Activated T-helper 17 cell treated with anti-CD3 and anti-CD28 coated beads, Interleukin-2, amount 50 U/mL, for 72 hours (primary cell): ENCODE measurements around the gene S100Z. TPM values are rescaled to one million over a fixed set of nuclear protein-coding genes. Genes with fewer than 3 reads are reported as not detected.
"Not testable (repeated sequence)": the region's sequence is repeated elsewhere in the genome, so short reads cannot be mapped to it uniquely, and the experiment has no call there.

Experiments
- ATAC-seq: fragments of 150-1000 bp; cut with Tn5 transposase; replicated peaks from 2 replicates; pipeline ENCODE4 v1.10.0; 2021; ENCODE audit warnings: mild to moderate bottlenecking, moderate library complexity
- H3K27ac Mint-ChIP-seq: one replicate; pipeline ENCODE4 v1.8.0; 2022; ENCODE audit warnings: mixed read lengths
- H3K27me3 Mint-ChIP-seq: one replicate; pipeline ENCODE4 v1.8.0; 2022; ENCODE audit warnings: mixed read lengths
- H3K36me3 Mint-ChIP-seq: one replicate; pipeline ENCODE4 v1.8.0; 2022; ENCODE audit warnings: low read depth, mild to moderate bottlenecking, mixed read lengths
- H3K4me1 Mint-ChIP-seq: one replicate; pipeline ENCODE4 v1.8.0; 2022; ENCODE audit warnings: mixed read lengths
- H3K4me3 Mint-ChIP-seq: one replicate; pipeline ENCODE4 v1.8.0; 2022; ENCODE audit warnings: mild to moderate bottlenecking, mixed read lengths
- H3K9me3 Mint-ChIP-seq: one replicate; pipeline ENCODE4 v1.8.0; 2022; ENCODE audit warnings: mixed read lengths
- total RNA-seq, 2 donors: library from RNA; stranded (reverse); gene quantifications; one replicate each; pipeline ENCODE4 v1.2.3, GENCODE V29; 2022

Gene S100Z
- total RNA-seq, 2 donors from 2014 or later: 5.2 to 7.5 TPM

DNA sequence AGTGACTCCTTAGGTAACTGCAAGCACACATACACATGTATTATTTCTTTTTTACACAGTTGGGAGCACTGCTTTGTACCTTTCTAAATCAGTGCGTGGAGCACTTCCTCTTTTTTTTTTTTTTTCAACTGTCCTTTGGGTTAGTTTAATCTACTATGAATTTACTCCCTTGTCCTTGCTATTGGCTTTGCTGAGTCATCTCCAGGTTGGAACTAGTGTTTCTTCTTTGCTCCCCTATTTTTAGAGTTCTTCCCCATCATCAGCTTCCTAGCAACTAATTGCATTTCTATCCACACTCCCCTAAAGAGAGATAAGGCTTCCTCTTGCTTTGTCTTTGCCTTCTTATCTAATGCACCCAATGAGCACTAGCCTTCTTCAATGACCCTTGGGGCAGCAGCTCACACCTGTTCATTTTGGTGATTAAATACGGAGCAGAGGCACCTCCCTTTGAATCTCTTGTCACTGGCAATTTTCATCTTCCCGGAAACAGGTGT, 24.3 kb downstream of the S100Z start:
- H3K27me3 Mint-ChIP-seq: no peaks in the 10 kb centered on the region
- H3K27ac Mint-ChIP-seq: no peak overlapping the region
- no peak for ATAC-seq
- no peaks in the 10 kb centered on the region for H3K36me3 Mint-ChIP-seq
- no peaks in the 10 kb centered on the region for H3K4me1 Mint-ChIP-seq
- no peaks in the 10 kb centered on the region for H3K9me3 Mint-ChIP-seq
- no peak overlapping the region for H3K4me3 Mint-ChIP-seq

DNA sequence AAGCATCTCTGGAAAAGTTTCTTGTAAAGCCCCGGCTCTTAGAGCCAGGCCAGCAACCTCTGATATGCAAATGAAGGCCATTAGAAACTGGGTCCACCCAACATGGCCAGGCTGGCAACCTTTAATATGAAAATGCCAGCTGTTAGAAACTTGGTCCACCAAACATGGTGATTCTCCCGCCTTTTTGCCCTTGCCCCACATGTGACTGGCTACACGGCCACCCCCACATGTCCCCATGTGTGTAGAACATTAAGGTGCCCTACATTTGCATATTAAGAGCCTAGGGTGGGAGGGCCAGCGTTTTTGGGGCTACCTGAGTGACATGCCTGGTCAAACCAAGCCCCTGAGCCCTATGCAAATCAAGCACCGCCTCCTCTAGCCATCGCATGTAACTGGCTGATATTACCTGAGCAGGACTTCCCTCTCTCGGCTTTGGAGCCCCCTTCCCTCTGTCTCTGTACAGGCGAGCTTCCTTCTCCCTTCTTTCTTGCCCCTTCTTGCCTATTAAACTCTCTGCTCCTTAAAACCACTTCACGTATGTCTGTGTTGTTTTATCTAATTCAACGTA, 39.0 kb downstream of the S100Z start:
- no peaks in the 10 kb centered on the region for H3K4me1 Mint-ChIP-seq
- peaks cover 7% of the 10 kb centered on the region for H3K27me3 Mint-ChIP-seq
- H3K36me3 Mint-ChIP-seq: no peaks in the 10 kb centered on the region

DNA sequence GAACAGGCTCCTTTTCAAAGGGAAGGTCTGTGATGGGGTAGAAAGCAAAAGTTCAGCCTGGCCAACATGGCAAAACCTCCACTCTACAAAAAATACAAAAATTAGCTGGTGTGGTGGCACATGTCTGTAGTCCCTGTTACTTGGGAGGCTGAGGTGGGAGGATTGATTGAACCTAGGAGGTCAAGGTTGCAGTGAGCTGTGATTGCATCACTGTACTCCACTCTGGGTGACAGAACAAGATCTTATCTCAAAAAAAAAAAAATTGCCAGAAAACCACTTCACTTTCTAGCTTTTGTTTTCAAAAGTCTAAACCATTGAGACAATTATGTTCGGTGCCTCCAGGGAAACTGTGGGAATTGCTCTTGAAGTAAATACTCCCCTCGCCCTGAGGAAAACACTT, 43.5 kb downstream of the S100Z start:
- H3K27me3 Mint-ChIP-seq: peaks cover 7% of the 10 kb centered on the region
- no peaks in the 10 kb centered on the region for H3K36me3 Mint-ChIP-seq
- no peak overlapping the region for H3K4me3 Mint-ChIP-seq
- H3K9me3 Mint-ChIP-seq: peaks cover 8% of the 10 kb centered on the region
- ATAC-seq: no peak
- no peak overlapping the region for H3K27ac Mint-ChIP-seq
- H3K4me1 Mint-ChIP-seq: no peaks in the 10 kb centered on the region

More for the DNA sequence above, 39.0 kb downstream of the S100Z start:
- Mint-ChIP-seq H3K27ac (no peak overlapping the region), H3K9me3 (no peaks in the 10 kb centered on the region), H3K4me3 (no peak overlapping the region)
- ATAC-seq: no peak

DNA sequence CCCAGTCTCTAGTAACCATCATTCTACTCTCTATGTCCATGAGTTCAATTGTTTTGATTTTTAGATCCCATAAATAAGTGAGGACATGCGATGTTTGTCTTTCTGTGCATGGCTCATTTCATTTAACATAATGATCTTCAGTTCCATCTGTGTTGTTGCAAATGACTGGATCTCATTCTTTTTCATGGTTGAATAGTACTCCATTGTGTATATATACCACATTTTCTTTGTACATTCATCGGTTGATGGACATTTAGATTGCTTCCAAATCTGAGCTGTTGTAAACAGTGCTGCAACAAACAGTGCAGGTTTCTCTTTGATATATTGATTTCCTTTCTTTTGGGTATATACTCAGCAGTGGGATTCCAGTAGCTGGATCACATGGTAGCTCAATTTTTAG, 46.4 kb downstream of the S100Z start:
- Mint-ChIP-seq H3K4me3 (no peak overlapping the region), H3K9me3 (peaks cover 23% of the 10 kb centered on the region), H3K36me3 (peaks cover 6% of the 10 kb centered on the region), H3K4me1 (no peaks in the 10 kb centered on the region), H3K27ac (no peak overlapping the region), H3K27me3 (peaks cover 10% of the 10 kb centered on the region)
- ATAC-seq: no peak

DNA sequence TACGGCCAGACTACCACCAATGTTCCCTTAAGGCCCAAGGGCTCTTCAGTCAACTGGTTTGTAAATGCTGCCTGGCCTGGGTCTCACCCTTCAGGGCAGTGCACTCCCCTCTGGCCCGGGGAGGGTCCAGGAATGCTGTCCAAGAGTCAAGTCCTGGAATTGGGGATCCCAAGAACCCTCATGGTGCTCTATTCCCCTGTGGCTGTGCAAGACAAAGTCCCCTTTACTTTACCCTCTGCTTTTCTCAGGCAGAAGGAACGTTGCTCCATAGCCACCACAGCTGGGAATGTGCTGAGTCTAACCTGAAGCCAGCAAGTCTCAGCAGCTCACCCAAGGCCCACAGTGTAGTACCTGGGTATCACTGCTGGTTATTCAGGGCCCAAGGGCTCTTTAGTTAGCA, 51.7 kb downstream of the S100Z start:
- Mint-ChIP-seq H3K4me3 (no peak overlapping the region), H3K9me3 (peaks cover 18% of the 10 kb centered on the region), H3K27me3 (peaks cover 4% of the 10 kb centered on the region), H3K27ac (no peak overlapping the region), H3K36me3 (peaks cover 6% of the 10 kb centered on the region), H3K4me1 (no peaks in the 10 kb centered on the region)
- ATAC-seq: no peak

DNA sequence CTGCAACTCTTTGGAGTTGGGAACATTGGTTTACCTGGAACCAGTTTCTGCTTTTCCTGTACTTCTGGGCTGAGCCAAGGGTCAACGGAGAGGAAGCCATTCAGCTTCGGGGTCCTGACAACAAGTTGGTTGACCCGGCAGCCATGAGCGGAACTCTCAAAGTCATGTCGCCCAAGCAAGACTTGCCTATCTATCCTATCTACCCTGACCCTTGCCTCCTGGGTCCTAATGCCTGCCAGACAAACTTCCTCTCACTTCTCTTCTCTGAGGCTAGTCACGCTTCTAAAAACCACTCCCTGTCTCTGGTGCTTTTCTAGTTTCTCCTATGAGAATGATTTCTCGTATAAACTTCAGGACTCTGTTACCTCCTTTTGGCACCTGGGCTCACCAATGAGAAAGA, 58.4 kb downstream of the S100Z start:
- no peaks in the 10 kb centered on the region for H3K4me1 Mint-ChIP-seq
- no peaks in the 10 kb centered on the region for H3K9me3 Mint-ChIP-seq
- no peak overlapping the region for H3K4me3 Mint-ChIP-seq
- H3K27ac Mint-ChIP-seq: no peak overlapping the region
- H3K27me3 Mint-ChIP-seq: peaks cover 4% of the 10 kb centered on the region
- H3K36me3 Mint-ChIP-seq: no peaks in the 10 kb centered on the region
- ATAC-seq: no peak

DNA sequence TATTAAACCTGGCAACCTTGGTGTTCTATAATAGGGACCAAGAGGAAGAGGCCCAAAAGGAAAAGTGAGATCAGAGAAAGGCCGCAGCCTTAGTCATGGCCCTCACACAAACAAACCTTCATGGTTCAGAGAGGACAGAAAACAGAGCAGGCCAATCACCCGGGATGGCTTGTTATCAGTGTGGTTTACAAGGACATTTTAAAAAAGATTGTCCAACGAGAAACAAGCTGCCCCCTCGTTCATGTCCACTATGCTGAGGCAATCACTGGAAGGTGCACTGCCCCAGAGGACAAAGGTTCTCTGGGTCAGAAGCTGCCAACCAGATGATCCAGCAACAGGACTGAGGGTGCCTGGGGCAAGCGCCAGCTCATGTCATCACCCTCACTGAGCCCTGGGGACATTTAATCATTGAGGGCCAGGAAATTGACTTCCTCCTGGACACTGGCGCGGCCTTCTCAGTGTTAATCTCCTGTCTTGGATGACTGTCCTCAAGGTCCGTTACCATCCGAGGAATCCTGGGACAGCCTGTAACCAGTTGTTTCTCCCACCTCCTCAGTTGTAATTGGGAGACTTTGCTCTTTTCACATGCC, 60.6 kb downstream of the S100Z start:
- not testable (repeated sequence) for H3K4me1 Mint-ChIP-seq, H3K27me3 Mint-ChIP-seq, H3K27ac Mint-ChIP-seq, H3K4me3 Mint-ChIP-seq, ATAC-seq, H3K9me3 Mint-ChIP-seq, H3K36me3 Mint-ChIP-seq

DNA sequence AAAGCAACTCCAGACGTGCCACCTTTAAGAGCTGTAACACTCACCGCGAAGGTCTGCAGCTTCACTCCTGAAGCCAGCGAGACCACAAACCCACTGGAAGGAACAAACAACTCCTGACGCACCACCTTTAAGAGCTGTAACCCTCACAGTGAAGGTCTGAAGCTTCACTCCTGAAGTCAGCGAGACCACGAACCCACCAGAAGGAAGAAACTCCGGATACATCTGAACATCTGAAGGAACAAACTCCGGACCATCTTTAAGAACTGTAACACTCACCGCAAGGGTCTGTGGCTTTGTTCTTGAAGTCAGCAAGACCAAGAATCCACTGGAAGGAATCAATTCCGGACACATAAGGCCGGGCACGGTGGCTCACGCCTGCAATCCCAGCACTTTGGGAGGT, 64.9 kb downstream of the S100Z start:
- H3K4me3 Mint-ChIP-seq, H3K27ac Mint-ChIP-seq, H3K4me1 Mint-ChIP-seq, H3K36me3 Mint-ChIP-seq, ATAC-seq, H3K27me3 Mint-ChIP-seq, H3K9me3 Mint-ChIP-seq: not testable (repeated sequence)

DNA sequence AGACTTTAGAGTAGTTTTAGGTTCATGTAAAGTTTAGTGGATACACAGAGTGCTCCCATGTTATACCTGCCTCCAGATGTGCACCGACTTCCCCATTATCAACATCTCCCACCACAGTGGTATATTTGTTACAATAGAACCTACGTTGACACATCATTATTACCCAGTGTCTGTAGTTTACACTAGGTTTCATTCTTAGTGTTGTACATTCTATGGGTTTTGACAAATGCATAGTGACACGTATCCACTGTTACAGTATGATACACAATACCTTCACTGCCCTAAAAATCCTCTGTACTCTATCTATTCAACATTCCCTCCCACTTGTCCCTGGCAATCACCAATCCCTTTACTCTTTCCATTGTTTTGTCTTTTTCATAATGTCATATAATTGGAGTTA, 68.7 kb downstream of the S100Z start:
- Mint-ChIP-seq H3K9me3 (peaks cover 3% of the 10 kb centered on the region), H3K27me3 (no peaks in the 10 kb centered on the region), H3K4me1 (no peaks in the 10 kb centered on the region), H3K4me3 (no peak overlapping the region), H3K36me3 (no peaks in the 10 kb centered on the region), H3K27ac (no peak overlapping the region)
- ATAC-seq: peak; percentile 66

DNA sequence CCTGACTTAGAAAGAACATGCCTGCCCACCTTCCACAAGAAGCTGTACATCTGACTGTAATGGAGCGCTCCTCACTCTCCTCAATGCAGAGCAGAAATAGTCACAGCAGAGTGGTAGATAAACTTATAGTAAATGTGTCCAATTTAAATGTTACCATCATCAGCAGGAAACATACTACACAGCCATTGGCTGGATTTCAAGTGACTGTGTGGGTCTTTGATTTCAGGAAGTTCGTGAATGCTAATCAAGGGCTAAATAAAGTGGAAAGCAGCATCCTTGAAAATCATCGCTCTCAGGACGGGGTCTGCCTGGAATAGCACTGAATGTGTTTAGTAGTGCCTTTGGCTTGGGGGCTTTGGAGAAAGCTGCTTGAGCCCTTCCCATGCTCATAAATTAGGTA, 70.7 kb downstream of the S100Z start:
- no peak overlapping the region for H3K4me3 Mint-ChIP-seq
- H3K27ac Mint-ChIP-seq: no peak overlapping the region
- H3K36me3 Mint-ChIP-seq: no peaks in the 10 kb centered on the region
- no peaks in the 10 kb centered on the region for H3K4me1 Mint-ChIP-seq
- no peaks in the 10 kb centered on the region for H3K9me3 Mint-ChIP-seq
- no peaks in the 10 kb centered on the region for H3K27me3 Mint-ChIP-seq
- no peak for ATAC-seq

DNA sequence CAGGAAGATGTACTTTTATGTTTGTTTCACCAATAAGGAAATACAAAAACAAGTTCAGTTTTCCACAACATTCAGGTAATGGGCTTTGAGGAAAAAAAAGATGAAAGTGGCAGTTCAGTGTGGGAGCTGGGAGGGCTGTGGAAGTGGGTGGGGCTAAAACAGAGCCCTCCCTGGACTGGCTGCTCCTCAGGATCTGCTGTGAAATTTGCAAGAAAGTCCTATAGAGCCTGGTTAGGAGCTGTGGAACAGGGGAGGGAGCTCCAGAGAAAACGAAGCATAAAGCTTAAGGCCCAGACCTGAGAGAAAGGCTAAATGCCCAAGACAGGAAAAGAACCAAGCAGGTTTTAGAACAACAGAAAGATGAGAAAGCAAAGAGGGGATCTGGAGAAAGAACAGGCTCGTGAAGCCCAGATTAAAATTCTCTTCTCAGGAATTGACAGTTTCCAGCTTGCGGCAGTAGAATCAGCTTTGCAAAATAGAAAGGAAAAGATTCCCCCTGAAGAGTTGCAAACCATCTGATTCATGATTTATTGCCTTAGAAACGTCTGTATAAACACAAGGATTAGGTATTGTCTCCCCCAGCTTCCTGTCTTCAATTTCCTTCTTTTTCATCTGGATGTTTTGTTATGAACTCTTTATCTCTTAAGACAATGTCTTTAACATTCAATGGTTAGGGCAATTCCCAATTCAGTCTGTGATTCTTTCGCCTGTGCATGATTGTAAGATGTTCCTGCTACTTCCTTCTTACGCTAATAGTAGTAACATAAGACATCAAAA, 76.7 kb downstream of the S100Z start:
- Mint-ChIP-seq H3K27ac (no peak overlapping the region), H3K36me3 (no peaks in the 10 kb centered on the region), H3K9me3 (no peaks in the 10 kb centered on the region), H3K4me3 (no peak overlapping the region), H3K27me3 (peaks cover 3% of the 10 kb centered on the region), H3K4me1 (no peaks in the 10 kb centered on the region)
- no peak for ATAC-seq

DNA sequence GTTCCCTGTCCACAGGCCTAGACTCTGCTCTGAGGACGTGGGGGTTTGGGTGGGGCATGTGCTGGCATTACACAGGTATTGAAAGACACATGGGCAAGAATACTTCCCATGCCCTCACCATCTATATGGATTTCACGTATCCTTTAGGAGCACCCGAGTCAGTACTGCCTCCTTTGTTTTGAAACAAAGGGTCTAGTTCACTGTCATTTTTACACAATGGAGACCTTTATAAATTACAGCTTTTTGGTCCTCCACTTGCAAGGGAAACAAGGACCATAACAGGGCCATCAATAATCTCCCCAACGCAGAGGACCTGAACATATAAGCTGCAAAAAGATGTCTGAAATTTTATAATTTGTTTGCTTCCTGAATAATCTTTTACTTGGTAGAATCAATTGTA, 78.1 kb downstream of the S100Z start:
- Mint-ChIP-seq H3K36me3 (no peaks in the 10 kb centered on the region), H3K9me3 (no peaks in the 10 kb centered on the region), H3K27ac (no peak overlapping the region), H3K4me3 (no peak overlapping the region), H3K27me3 (peaks cover 5% of the 10 kb centered on the region), H3K4me1 (no peaks in the 10 kb centered on the region)
- ATAC-seq: no peak

DNA sequence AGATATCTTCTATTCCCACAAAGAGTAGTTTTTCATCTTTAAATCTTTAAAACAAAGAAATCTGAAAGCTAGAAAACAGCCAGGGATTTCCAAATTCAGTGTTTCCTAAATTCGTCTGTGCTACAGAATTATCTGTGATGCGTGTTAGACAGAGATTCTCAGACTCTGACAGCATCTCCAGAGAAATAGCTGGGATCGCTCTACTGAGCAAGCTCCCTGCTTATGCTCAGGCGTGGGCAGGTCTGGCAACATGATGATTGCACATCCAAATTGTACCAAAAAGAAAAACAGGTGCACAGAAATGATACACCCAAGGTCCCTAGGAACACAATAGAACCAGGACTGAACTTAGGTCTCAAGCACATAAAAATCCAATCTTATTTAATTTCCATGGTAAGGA, 80.3 kb downstream of the S100Z start:
- H3K9me3 Mint-ChIP-seq: no peaks in the 10 kb centered on the region
- H3K4me3 Mint-ChIP-seq: no peak overlapping the region
- ATAC-seq: no peak
- H3K36me3 Mint-ChIP-seq: no peaks in the 10 kb centered on the region
- H3K27ac Mint-ChIP-seq: no peak overlapping the region
- H3K4me1 Mint-ChIP-seq: no peaks in the 10 kb centered on the region
- peaks cover 11% of the 10 kb centered on the region for H3K27me3 Mint-ChIP-seq

DNA sequence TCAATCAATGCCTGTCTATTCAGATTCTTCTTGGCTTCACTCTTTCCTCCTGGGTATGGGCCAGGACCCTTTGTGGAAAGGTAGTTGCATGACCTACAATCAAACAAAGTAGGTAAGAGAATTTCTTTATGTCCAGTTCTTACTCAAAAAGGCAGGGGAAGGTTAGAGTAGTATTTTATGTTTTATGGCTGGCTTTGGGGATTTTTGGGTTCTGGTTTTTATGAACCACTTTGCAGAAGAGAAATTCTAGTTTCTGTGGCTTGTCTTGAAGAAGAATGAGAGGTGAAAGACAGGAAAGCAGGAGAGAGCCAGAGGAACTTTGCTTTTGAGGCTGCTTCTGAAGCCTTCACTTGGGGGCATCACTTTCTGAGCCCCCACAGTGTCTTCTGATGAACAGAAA, 88.4 kb downstream of the S100Z start:
- Mint-ChIP-seq H3K36me3 (no peaks in the 10 kb centered on the region), H3K4me3 (no peak overlapping the region), H3K9me3 (no peaks in the 10 kb centered on the region), H3K4me1 (peaks cover 6% of the 10 kb centered on the region), H3K27ac (no peak overlapping the region), H3K27me3 (peaks cover 9% of the 10 kb centered on the region)
- peak; percentile 34 for ATAC-seq

DNA sequence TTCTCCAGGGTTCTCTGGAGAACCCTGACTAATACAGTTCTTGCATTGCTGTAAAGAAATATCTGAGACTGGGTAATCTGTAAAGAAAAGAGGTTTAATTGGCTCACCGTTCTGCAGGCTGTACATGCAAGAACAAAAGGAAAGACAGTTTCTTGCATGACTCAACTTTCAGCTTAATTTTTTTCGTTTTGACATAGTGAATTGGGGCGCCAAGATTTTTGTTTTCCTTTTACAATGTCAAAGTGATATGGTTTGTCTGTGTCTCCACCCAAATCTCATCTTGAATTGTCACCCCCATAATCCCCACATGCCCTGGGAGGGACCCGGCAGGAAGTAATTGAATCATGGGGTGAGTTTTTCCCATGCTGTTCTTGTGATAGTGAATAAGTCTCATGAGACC, 91.2 kb downstream of the S100Z start:
- Mint-ChIP-seq H3K36me3 (no peaks in the 10 kb centered on the region), H3K27me3 (peaks cover 10% of the 10 kb centered on the region), H3K4me3 (no peak overlapping the region), H3K4me1 (peaks cover 6% of the 10 kb centered on the region), H3K27ac (no peak overlapping the region), H3K9me3 (no peaks in the 10 kb centered on the region)
- peak; percentile 67 for ATAC-seq
